DOHH2 (cell line): Measurements from ENCODE around the gene CCDC137.

Experiments
- CTCF ChIP-seq: fragments of 200-600 bp; sonication (generic); IDR thresholded peaks from one replicate; pipeline ENCODE4 v1.5.1; 2014; ENCODE audit warnings: antibody characterized with exemption, mild to moderate bottlenecking, low read depth, low read length; ENCODE audit not compliant: poor library complexity, severe bottlenecking
- EZH2phosphoT487 ChIP-seq: fragments of 200-600 bp; sonication (generic); IDR thresholded peaks from 2 replicates; pipeline ENCODE4 v1.6.1; 2017; ENCODE audit warnings: borderline replicate concordance, mild to moderate bottlenecking, antibody characterized with exemption, low read length, moderate library complexity, mixed read lengths

- no peak for TF ChIP-seq CTCF
- no peak for TF ChIP-seq EZH2phosphoT487
Measured at GRCh38 chr17:81650951-81651350, 15.6 kb upstream of the CCDC137 start.
